IMR-90 (cell line): Measurements from ENCODE around the gene NDC80. TPM values are rescaled to one million over a fixed set of nuclear protein-coding genes. Genes with fewer than 3 reads are reported as not detected.

Experiments
- ATAC-seq: fragments of 200-7000 bp; cut with Tn5 transposase; 2 replicates; pipeline ENCODE4 v1.9.1; 2020; ENCODE audit warnings: low read depth, mild to moderate bottlenecking, moderate library complexity
- BruUV-seq: library from RNA; stranded (reverse); fragments of 400-500 nt; replicated peaks from 2 replicates; lab custom pipeline; 2021; lab: Mats Ljungman, UMichigan
- CTCF ChIA-PET: fragments of 300-600 bp; formaldehyde crosslinking; extraction: SDS; loops from one replicate; lab custom pipeline; 2021; ENCODE audit warnings: antibody characterized with exemption; lab: Yijun Ruan, JAX
- POLR2A ChIA-PET: fragments of 300-600 bp; sonication (Branson Sonifier 250); formaldehyde crosslinking; loops from one replicate; lab custom pipeline; 2022; ENCODE audit warnings: antibody characterized with exemption; ENCODE audit not compliant: unreplicated experiment; lab: Charles Lee
- DNase-seq: peaks from one replicate; pipeline ENCODE4 v3.0.0; 2013
- H2AFZ ChIP-seq: replicated peaks from 2 replicates; pipeline ENCODE3; 2013; ENCODE audit warnings: low read length, mild to moderate bottlenecking; ENCODE audit not compliant: poor library complexity
- H2AK5ac ChIP-seq: 2 replicates; pipeline ENCODE4 v1.6.1; 2013; ENCODE audit warnings: low read depth, low read length, inconsistent platforms
- H2AK9ac ChIP-seq: replicated peaks from 2 replicates; pipeline ENCODE3; 2013; ENCODE audit warnings: mild to moderate bottlenecking, low read depth, low read length, moderate library complexity; ENCODE audit not compliant: poor library complexity
- H2BK120ac ChIP-seq: 2 replicates; pipeline ENCODE4 v1.6.1; 2013; ENCODE audit warnings: low read depth, low read length, inconsistent platforms
- H2BK15ac ChIP-seq: 3 replicates; pipeline ENCODE4 v1.6.1; 2013; ENCODE audit warnings: low read depth, low read length, inconsistent platforms
- H2BK20ac ChIP-seq: 2 replicates; pipeline ENCODE4 v1.6.1; 2013; ENCODE audit warnings: low read depth, mild to moderate bottlenecking, inconsistent platforms, low read length, moderate library complexity
- H2BK5ac ChIP-seq: 2 replicates; pipeline ENCODE4 v1.6.1; 2013; ENCODE audit warnings: mild to moderate bottlenecking, low read depth, low read length, inconsistent platforms; ENCODE audit not compliant: poor library complexity, severe bottlenecking
- H3K14ac ChIP-seq: replicated peaks from 2 replicates; pipeline ENCODE4 v1.6.1; 2013; ENCODE audit warnings: low read depth, low read length, inconsistent platforms
- H3K18ac ChIP-seq: 2 replicates; pipeline ENCODE4 v1.6.1; 2013; ENCODE audit warnings: low read depth, low read length, control low read depth
- H3K23ac ChIP-seq: 2 replicates; pipeline ENCODE4 v1.6.1; 2013; ENCODE audit warnings: low read depth, low read length, inconsistent platforms
- H3K27ac ChIP-seq: 2 replicates; pipeline ENCODE4 v1.5.1; 2013; ENCODE audit warnings: mild to moderate bottlenecking, control low read depth, low read length; ENCODE audit not compliant: insufficient read depth
- H3K27me3 ChIP-seq: 2 replicates; pipeline ENCODE4 v1.6.1; 2013; ENCODE audit warnings: low read length; ENCODE audit not compliant: control insufficient read depth, insufficient read depth
- H3K36me3 ChIP-seq: 2 replicates; pipeline ENCODE4 v1.6.1; 2013; ENCODE audit warnings: low read length, mixed read lengths; ENCODE audit not compliant: control insufficient read depth, insufficient read depth
- H3K4ac ChIP-seq: 2 replicates; pipeline ENCODE4 v1.6.1; 2013; ENCODE audit warnings: low read depth, low read length, inconsistent platforms
- H3K4me1 ChIP-seq: 2 replicates; pipeline ENCODE4 v1.6.1; 2013; ENCODE audit warnings: low read length, mixed read lengths; ENCODE audit not compliant: control insufficient read depth, insufficient read depth
- H3K4me2 ChIP-seq: 2 replicates; pipeline ENCODE4 v1.6.1; 2013; ENCODE audit warnings: low read depth, mild to moderate bottlenecking, control low read depth, low read length, moderate library complexity
- H3K4me3 ChIP-seq: 2 replicates; pipeline ENCODE4 v1.5.1; 2013; ENCODE audit warnings: low read depth, mild to moderate bottlenecking, control low read depth, low read length, moderate library complexity; ENCODE audit not compliant: insufficient read depth
- H3K56ac ChIP-seq: 2 replicates; pipeline ENCODE4 v1.6.1; 2013; ENCODE audit warnings: low read length, inconsistent platforms; ENCODE audit not compliant: insufficient read depth; ENCODE audit errors: extremely low read depth
- H3K79me1 ChIP-seq, 2 experiments: 2 replicates each; pipeline ENCODE4 v1.6.1; 2013; ENCODE audit warnings: low read length in 2 of 2, inconsistent platforms in 1 of 2, low read depth in 1 of 2
- H3K9ac ChIP-seq: 2 replicates; pipeline ENCODE4 v1.6.1; 2013; ENCODE audit warnings: low read depth, low read length, control low read depth
- H3K9me1 ChIP-seq: 2 replicates; pipeline ENCODE4 v1.6.1; 2013; ENCODE audit warnings: low read length, inconsistent platforms; ENCODE audit not compliant: insufficient read depth
- H3K9me3 ChIP-seq: 2 replicates; pipeline ENCODE4 v1.6.1; 2013; ENCODE audit warnings: low read length; ENCODE audit not compliant: control insufficient read depth, insufficient read depth
- H4K20me1 ChIP-seq: 2 replicates; pipeline ENCODE4 v1.6.1; 2013; ENCODE audit warnings: low read length, inconsistent platforms; ENCODE audit not compliant: insufficient read depth
- H4K5ac ChIP-seq: 2 replicates; pipeline ENCODE4 v1.6.1; 2013; ENCODE audit warnings: mild to moderate bottlenecking, low read depth, low read length, control low read depth
- H4K8ac ChIP-seq, 2 experiments: 2 replicates each; pipeline ENCODE4 v1.6.1; 2013; ENCODE audit warnings: low read depth in 2 of 2, low read length in 2 of 2, control low read depth in 1 of 2, inconsistent platforms in 1 of 2
- H4K91ac ChIP-seq: 2 replicates; pipeline ENCODE4 v1.6.1; 2013; ENCODE audit warnings: low read depth, low read length, inconsistent platforms; ENCODE audit not compliant: insufficient read depth
- CHD1 ChIP-seq: IDR thresholded peaks from 2 replicates; pipeline ENCODE4 v1.6.1; 2012; ENCODE audit warnings: low read depth, low read length, improper control_type of control experiment
- FOS ChIP-seq: fragments of 150-350 bp; IDR thresholded peaks from 2 replicates; pipeline ENCODE4 v1.6.1; 2016; ENCODE audit warnings: low read depth, low read length
- MAFK ChIP-seq: IDR thresholded peaks from 2 replicates; pipeline ENCODE4 v1.6.1; 2012; ENCODE audit warnings: low read depth, low read length, improper control_type of control experiment
- MAZ ChIP-seq: IDR thresholded peaks from 2 replicates; pipeline ENCODE4 v1.6.1; 2012; ENCODE audit warnings: low read depth, mild to moderate bottlenecking, low read length, improper control_type of control experiment, moderate library complexity, borderline replicate concordance
- POLR2A ChIP-seq: IDR thresholded peaks from 2 replicates; pipeline ENCODE4 v1.6.1; 2012; ENCODE audit warnings: mild to moderate bottlenecking, low read depth, low read length
- SMC3 ChIP-seq: fragments of 150-350 bp; IDR thresholded peaks from 2 replicates; pipeline ENCODE4 v1.6.1; 2016; ENCODE audit warnings: low read depth, mild to moderate bottlenecking, antibody characterized with exemption, low read length, moderate library complexity
- WGBS, 2 experiments: methylation state at CpG; one replicate each; pipeline versions ENCODE4 v1.1.5 to v1.1.7; 2013; ENCODE audit warnings: missing lambda C conversion rate in 2 of 2; ENCODE audit not compliant: insufficient read length in 1 of 2; ENCODE audit errors: extremely low coverage in 2 of 2; 5-methylcytosine and 5-hydroxymethylcytosine counted together
- dilution Hi-C: fragments of 300-500 bp; cut with HindIII; formaldehyde crosslinking; loops from one replicate; pipeline ENCODE4 v1.14.3; 2018; ENCODE audit warnings: low sequenced_read_pairs; ENCODE audit not compliant: unreplicated experiment
- in situ Hi-C: fragments of 300-500 bp; cut with MboI; formaldehyde crosslinking; loops from 3 replicates; pipeline ENCODE4 v1.14.3; 2019; ENCODE audit warnings: low sequenced_read_pairs, inconsistent platforms, mixed read lengths
- intact Hi-C: fragments of 100-400 bp; cut with micrococcal nuclease; formaldehyde crosslinking; loops from 2 replicates; pipeline ENCODE4 v1.10.0; 2022
- polyA plus RNA-seq, 3 experiments: library from polyadenylated mRNA; depleted of rRNA; stranded (reverse); fragments of >200 nt; gene quantifications; 2 replicates each; pipeline ENCODE4 v1.2.3, GENCODE V29; 2012; ENCODE audit warnings: low replicate concordance in 1 of 3
- total RNA-seq: library from RNA; depleted of rRNA; stranded (reverse); fragments of >200 nt; gene quantifications from 2 replicates; pipeline ENCODE4 v1.2.3, GENCODE V29; 2012

The NDC80 gene
- total and polyA plus RNA-seq, 2 of the 4 experiments (the other 2 are of a cell fraction): 11.8 to 15.5 TPM

GRCh38 chr18:2587788-2588187, 16.4 kb downstream of the NDC80 start:
- ChIA-PET CTCF (interaction anchor here (1.0 kb wide), 1 partner anchor 13 kb away, joined by 3 read pairs; no protein-coding TSS in a partner anchor), POLR2A (no interaction called here)
- Histone ChIP-seq H3K23ac (no peak overlapping the region), H3K79me1 (peaks cover 3 to 15% of the 10 kb centered on the region in 2 experiments; a peak in 1 of 4 replicates), H3K56ac (no peak overlapping the region), H2BK15ac (no peak overlapping the region), H2AK9ac (no peak overlapping the region), H2BK120ac (no peak overlapping the region), H3K4me3 (no peak overlapping the region), H2BK20ac (no peak overlapping the region), H2AFZ (no peak overlapping the region), H3K9me3 (no peaks in the 10 kb centered on the region), H3K4me2 (no peak overlapping the region), H2BK5ac (no peak overlapping the region), H3K4me1 (peaks cover 5% of the 10 kb centered on the region), H3K36me3 (no peaks in the 10 kb centered on the region; the same call in 1 of the 2 replicates), H4K20me1 (no peaks in the 10 kb centered on the region), H3K18ac (no peak overlapping the region), H3K27me3 (no peaks in the 10 kb centered on the region), H4K5ac (no peak overlapping the region), H4K8ac (no peak overlapping the region), H3K9me1 (no peaks in the 10 kb centered on the region), H3K27ac (no peak overlapping the region), H3K4ac (no peak overlapping the region), H3K9ac (no peak overlapping the region), H2AK5ac (no peak overlapping the region), H4K91ac (no peak overlapping the region), H3K14ac (no peak overlapping the region)
- no peak for DNase-seq
- BruUV-seq: no TSS peak
- intact Hi-C loops (no loop called here), dilution Hi-C loops (no loop called here), in situ Hi-C loops (no loop called here)
- ATAC-seq: no peak
- no CpG with 5 or more reads among the region's 3 CpGs for WGBS, 2 experiments
- TF ChIP-seq POLR2A (no peak), FOS (no peak), SMC3 (no peak), MAZ (no peak), MAFK (no peak), CHD1 (no peak)
